Fibroblast of mammary gland (primary cell): ENCODE data around the gene GALNT2.
A peak's percentile ranks its signal among the peaks of the same experiment; 100 is the strongest.

ENCODE experiments used
- DNase-seq: peaks from one replicate; pipeline ENCODE4 v3.0.0-alpha.2; 2010; ENCODE audit warnings: low read depth
- H3K4me3 ChIP-seq: 2 replicates; pipeline ENCODE4 v1.5.1; 2011; ENCODE audit warnings: low read depth, mild to moderate bottlenecking, low read length, moderate library complexity; ENCODE audit not compliant: control insufficient read depth
- TF ChIP-seq, protein P1 (sequence below): conservative IDR thresholded peaks from 2 replicates; pipeline ENCODE4 v1.5.1; 2011; ENCODE audit warnings: low read depth, low read length, inconsistent platforms; ENCODE audit not compliant: control insufficient read depth, insufficient read depth

The GALNT2 gene

DNA sequence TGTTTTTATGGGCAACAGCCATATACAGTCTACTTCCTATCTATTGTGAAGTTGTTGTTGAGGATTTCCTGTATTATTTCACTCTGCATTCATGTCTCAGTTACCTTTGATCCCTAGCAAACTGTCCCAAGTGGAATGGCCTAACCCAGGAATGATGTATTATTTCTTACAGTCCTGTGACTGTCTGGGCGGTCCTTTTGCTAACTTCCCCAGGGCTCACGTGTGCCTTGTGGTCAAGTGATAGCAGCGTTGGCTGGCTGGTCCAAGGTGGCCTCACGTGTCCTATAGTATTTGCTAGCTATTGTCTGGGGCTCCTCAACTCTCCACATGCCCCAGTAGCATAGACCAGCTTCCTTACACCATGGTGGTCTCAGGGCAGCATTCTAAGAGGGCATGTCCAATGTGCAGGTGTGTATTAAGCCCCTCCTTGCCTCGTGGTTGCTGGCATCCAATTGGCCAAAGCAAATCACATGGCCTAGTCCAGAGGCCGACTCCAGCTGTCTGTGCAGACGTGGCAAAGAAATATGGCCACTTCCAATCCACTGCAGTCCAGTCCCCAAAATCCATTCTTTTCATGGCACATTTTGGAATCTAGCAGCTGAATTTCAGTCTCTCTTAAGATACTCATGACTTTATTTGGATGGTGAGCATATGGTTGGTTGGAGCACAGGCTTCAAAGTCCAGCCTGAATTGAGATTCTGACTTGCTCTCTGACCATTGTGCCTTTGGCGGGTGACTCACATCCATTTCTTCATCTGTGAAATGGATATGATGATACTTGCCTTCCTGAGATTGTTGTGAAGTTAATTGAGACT, 94.1 kb downstream of the GALNT2 start:
- no peak overlapping the region for H3K4me3 ChIP-seq
- TF ChIP-seq, protein P1, sequence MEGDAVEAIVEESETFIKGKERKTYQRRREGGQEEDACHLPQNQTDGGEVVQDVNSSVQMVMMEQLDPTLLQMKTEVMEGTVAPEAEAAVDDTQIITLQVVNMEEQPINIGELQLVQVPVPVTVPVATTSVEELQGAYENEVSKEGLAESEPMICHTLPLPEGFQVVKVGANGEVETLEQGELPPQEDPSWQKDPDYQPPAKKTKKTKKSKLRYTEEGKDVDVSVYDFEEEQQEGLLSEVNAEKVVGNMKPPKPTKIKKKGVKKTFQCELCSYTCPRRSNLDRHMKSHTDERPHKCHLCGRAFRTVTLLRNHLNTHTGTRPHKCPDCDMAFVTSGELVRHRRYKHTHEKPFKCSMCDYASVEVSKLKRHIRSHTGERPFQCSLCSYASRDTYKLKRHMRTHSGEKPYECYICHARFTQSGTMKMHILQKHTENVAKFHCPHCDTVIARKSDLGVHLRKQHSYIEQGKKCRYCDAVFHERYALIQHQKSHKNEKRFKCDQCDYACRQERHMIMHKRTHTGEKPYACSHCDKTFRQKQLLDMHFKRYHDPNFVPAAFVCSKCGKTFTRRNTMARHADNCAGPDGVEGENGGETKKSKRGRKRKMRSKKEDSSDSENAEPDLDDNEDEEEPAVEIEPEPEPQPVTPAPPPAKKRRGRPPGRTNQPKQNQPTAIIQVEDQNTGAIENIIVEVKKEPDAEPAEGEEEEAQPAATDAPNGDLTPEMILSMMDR = no peak
- DNase-seq = peak; percentile 63

DNA sequence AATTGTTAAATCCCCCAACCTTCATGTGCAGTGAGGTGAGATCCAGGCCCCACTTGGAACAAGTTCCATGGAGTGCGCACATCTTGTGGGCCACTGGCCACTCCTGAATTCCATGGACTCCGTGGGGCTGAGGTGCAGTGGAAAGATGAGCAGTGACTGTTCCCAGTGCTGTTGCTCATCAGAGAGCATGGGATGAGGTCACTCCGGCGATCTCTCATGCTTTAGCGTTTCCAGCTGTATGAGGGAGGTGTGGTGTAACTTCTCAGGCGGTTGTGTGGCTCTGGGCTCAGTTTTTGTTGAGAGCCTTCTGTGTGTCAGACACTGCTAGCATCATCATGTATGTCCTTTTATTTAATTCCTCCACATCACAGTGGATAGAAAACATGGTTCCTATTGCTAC, 96.2 kb downstream of the GALNT2 start:
- TF ChIP-seq, protein P1 = no peak
- H3K4me3 ChIP-seq = no peak overlapping the region
- peak; percentile 96 for DNase-seq

DNA sequence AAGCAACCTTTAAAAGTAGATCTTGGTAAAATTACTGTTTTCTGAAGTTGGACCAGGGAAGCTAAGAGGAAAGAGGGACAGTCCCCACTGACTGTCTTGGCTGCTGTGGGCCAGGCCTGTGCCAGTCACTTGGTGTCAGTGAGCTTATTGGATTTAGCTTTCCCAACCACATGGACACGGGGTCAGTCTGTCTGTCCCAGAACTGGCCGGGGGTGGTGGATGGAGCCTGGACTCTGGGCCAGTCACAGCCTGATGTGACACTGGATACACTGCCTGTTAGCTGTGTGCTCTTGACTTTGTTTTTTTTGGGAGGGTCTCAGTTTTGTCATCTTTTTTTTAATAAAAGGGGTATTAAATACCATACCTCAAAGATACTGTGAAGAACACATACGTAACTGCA, 96.7 kb downstream of the GALNT2 start:
- no peak for DNase-seq
- no peak overlapping the region for H3K4me3 ChIP-seq
- TF ChIP-seq, protein P1 = no peak

DNA sequence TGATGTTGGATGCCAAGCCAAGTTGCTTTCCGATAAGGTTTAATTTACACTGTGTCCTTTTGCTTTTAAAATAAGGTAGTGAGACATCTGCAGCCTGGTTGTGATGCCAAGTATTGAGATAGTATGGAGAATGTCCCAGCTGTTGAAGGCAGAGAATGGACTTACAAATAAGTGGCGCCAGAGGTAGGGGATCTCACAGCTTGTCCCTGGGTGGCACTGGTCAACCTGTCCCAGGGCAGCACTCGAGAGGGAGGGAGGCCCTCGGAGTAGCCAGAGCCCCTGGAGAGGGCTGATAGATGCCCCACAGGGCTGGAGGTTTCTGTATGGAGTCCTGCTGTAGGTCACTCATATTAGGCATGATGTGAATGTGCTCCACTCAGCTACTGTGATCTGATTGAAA, 98.5 kb downstream of the GALNT2 start:
- no peak for DNase-seq
- H3K4me3 ChIP-seq = no peak overlapping the region
- TF ChIP-seq, protein P1 = no peak

DNA sequence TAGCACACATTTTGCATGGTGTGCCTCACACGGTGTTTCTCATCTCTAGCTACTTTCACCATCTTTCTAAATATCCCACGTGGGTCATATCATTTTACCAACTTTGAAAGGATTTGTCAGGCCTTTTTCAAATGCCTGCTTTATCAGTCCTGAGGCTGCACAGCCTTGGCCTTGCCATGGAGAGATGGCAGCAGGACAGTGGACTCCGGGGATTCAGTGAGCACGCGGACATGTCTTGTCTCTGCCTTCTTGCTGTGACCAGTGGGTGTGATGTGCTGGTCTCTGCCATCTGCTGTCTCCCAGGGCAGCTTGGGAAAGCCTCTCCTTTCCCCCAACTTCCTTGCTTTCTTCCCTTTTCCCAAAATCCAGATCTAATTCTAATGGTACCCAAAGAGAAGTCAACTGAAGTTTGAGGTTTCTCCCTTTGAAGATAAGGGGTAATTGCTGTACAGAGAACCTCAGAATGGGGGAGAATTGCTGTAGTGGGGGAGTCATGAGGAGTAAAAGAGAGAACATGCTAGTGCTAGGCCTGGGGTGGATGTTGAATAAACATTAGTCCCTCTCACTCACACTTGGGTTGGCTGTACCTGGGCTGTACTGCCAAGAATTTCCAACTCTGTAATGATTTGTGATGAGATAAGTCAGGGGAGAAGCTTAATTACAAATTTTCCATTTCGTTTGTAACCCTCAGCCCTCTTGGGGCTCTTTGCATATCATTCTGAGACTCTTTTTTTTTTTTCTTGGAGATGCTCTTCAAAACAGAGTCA, 99.5 kb downstream of the GALNT2 start:
- TF ChIP-seq, protein P1 = no peak
- no peak overlapping the region for H3K4me3 ChIP-seq
- DNase-seq = no peak

DNA sequence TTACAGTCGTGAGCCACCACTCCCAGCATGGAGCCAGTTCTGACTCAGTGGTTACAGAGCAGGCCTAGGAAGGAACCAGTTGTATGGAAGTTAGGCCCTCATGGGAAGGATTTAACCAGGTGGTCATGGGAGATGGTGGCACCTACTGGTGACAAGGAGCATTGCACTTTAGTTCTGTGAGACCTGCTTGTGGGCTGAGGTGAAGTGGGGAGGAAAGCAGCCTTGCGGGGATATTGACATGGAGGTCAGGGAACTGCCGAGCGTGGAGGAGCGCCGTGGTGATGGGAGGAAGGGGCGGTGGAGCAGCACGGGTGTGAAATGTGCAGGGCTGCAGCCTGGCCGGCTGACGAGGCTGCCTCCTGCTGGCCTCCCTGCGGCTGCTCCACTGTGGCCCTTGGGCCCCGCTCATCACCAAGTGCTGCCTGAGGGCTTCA, 100.4 kb downstream of the GALNT2 start:
- TF ChIP-seq, protein P1 = peak; percentile 74
- H3K4me3 ChIP-seq = no peak overlapping the region
- DNase-seq = peak; percentile 83
